ENCODE data around the gene YAP1. TPM values are rescaled to one million over a fixed set of nuclear protein-coding genes. Genes with fewer than 3 reads are reported as not detected.

Gene YAP1
- total and polyA plus RNA-seq, 4 donors, result 3.7 to 65.6 (median 18.3) TPM

DNA sequence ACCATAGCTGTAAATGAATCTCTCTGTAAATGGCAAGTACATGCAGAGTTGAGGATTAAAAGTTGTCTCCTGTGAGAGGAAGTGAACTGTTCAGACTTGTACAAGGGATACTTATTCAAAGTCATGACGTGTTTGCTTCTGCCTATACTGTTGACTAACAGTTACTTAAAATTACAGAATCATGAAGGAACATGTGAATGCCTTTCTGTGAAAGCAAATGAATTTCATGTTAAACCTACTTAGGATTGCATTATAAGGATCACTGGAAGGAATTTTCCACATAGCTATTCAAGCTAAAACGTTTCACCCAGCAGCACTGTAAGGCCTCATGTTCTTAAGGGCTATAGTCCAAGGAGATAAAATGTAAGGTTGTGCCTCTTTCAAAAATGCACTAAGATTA lies 113.6 kb downstream of the YAP1 start (continued):
- TF ChIP-seq, protein P1, sequence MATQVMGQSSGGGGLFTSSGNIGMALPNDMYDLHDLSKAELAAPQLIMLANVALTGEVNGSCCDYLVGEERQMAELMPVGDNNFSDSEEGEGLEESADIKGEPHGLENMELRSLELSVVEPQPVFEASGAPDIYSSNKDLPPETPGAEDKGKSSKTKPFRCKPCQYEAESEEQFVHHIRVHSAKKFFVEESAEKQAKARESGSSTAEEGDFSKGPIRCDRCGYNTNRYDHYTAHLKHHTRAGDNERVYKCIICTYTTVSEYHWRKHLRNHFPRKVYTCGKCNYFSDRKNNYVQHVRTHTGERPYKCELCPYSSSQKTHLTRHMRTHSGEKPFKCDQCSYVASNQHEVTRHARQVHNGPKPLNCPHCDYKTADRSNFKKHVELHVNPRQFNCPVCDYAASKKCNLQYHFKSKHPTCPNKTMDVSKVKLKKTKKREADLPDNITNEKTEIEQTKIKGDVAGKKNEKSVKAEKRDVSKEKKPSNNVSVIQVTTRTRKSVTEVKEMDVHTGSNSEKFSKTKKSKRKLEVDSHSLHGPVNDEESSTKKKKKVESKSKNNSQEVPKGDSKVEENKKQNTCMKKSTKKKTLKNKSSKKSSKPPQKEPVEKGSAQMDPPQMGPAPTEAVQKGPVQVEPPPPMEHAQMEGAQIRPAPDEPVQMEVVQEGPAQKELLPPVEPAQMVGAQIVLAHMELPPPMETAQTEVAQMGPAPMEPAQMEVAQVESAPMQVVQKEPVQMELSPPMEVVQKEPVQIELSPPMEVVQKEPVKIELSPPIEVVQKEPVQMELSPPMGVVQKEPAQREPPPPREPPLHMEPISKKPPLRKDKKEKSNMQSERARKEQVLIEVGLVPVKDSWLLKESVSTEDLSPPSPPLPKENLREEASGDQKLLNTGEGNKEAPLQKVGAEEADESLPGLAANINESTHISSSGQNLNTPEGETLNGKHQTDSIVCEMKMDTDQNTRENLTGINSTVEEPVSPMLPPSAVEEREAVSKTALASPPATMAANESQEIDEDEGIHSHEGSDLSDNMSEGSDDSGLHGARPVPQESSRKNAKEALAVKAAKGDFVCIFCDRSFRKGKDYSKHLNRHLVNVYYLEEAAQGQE (IDR thresholded peaks at IDR 0.05), result no peak
- no peak for TF ChIP-seq HNF4G (IDR thresholded peaks at IDR 0.05)
- TF ChIP-seq, protein P2, sequence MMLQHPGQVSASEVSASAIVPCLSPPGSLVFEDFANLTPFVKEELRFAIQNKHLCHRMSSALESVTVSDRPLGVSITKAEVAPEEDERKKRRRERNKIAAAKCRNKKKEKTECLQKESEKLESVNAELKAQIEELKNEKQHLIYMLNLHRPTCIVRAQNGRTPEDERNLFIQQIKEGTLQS (IDR thresholded peaks at IDR 0.05), result no peak
- no peak for TF ChIP-seq EGR1 (IDR thresholded peaks at IDR 0.05; ENCODE audit: low read depth in 2 of 2)

DNA sequence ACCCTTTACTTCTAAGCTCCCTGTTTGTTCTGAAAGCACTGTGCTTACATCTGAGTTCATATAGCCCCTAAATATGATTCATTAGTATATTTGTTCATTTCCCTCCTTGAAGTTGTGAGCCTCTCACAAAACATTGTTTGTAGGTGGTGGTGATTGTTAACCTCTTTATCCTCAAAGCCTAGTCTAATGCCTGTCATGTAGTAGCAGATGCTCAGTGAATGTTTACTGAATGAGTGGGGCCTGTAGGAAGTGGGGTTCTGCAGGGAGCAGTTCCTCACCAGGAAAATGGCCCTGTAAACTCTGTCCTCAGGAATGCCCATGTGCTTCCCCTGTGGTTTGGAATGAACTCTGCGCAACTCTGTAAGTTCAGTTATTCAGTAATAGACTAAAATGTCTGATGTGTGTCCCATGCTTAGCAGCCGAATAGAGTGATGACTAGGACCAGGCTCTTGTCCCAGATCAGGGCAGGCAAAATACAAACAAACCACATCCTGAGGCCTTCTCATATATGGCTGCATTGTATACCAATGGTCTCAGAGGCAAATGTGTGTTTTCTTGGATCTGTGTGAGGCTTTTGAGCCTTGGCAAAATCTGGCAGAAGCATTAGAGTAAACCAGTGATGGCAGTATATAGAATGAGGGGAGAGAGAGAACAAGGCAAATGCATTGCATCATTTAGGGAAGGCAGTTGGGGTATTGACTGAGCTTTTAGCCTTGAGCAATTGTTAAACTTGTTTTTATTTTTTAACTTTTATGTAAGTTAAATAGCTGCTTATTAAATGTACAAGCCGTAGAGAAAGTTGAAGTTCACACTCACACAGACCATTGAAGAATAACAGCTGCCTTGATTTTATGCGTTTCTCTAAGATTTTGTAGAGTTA lies 115.7 kb downstream of the YAP1 start:
- Histone ChIP-seq H3K4me3 (ENCODE audit: low read depth in 1 of 3, low read length in 3 of 3) (no peak overlapping the region), H3K27me3 (ENCODE audit: control insufficient read depth in 4 of 4, insufficient read depth in 4 of 4, low read length in 3 of 4) (no peaks in the 10 kb centered on the region), H3K36me3 (ENCODE audit: control insufficient read depth in 4 of 4, insufficient read depth in 3 of 4, low read depth in 1 of 4, low read length in 3 of 4) (peaks cover 8 to 31% (median 12%) of the 10 kb centered on the region in 4 donors), H3K27ac (ENCODE audit: low read depth in 1 of 2, low read length in 2 of 2) (no peak overlapping the region), H3K9me3 (ENCODE audit: control insufficient read depth in 4 of 4, low read length in 3 of 4) (no peaks in the 10 kb centered on the region), H3K9ac (ENCODE audit: low read depth in 1 of 2, low read length in 2 of 2) (no peak overlapping the region), H3K4me1 (ENCODE audit: control insufficient read depth in 4 of 4, insufficient read depth in 4 of 4, low read length in 3 of 4) (peaks cover 0 to 1% (median 0%) of the 10 kb centered on the region in 4 donors)
- 89% methylated on average over 4 of the region's 4 CpGs for WGBS
- no peak for DNase-seq (ENCODE audit: low spot score)
- TF ChIP-seq, protein P3, sequence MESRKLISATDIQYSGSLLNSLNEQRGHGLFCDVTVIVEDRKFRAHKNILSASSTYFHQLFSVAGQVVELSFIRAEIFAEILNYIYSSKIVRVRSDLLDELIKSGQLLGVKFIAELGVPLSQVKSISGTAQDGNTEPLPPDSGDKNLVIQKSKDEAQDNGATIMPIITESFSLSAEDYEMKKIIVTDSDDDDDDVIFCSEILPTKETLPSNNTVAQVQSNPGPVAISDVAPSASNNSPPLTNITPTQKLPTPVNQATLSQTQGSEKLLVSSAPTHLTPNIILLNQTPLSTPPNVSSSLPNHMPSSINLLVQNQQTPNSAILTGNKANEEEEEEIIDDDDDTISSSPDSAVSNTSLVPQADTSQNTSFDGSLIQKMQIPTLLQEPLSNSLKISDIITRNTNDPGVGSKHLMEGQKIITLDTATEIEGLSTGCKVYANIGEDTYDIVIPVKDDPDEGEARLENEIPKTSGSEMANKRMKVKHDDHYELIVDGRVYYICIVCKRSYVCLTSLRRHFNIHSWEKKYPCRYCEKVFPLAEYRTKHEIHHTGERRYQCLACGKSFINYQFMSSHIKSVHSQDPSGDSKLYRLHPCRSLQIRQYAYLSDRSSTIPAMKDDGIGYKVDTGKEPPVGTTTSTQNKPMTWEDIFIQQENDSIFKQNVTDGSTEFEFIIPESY (IDR thresholded peaks at IDR 0.05), result no peak
- TF ChIP-seq FOXA2 (IDR thresholded peaks at IDR 0.05) (no peak), RXRA (IDR thresholded peaks at IDR 0.05) (no peak), FOXA1 (IDR thresholded peaks at IDR 0.05) (no peak), GABPA (IDR thresholded peaks at IDR 0.05 in 1 of 2, conservative IDR thresholded peaks at IDR 0.05 in 1 of 2) (no peak), TAF1 (conservative IDR thresholded peaks at IDR 0.05) (no peak), SP1 (IDR thresholded peaks at IDR 0.05) (no peak), RAD21 (IDR thresholded peaks at IDR 0.05) (no peak), HNF4G (IDR thresholded peaks at IDR 0.05) (no peak), YY1 (IDR thresholded peaks at IDR 0.05) (no peak), NR2F2 (IDR thresholded peaks at IDR 0.05) (no peak), HNF4A (conservative IDR thresholded peaks at IDR 0.05) (no peak), JUND (IDR thresholded peaks at IDR 0.05) (no peak)
- TF ChIP-seq, protein P1 (IDR thresholded peaks at IDR 0.05), result no peak
- TF ChIP-seq, protein P4, sequence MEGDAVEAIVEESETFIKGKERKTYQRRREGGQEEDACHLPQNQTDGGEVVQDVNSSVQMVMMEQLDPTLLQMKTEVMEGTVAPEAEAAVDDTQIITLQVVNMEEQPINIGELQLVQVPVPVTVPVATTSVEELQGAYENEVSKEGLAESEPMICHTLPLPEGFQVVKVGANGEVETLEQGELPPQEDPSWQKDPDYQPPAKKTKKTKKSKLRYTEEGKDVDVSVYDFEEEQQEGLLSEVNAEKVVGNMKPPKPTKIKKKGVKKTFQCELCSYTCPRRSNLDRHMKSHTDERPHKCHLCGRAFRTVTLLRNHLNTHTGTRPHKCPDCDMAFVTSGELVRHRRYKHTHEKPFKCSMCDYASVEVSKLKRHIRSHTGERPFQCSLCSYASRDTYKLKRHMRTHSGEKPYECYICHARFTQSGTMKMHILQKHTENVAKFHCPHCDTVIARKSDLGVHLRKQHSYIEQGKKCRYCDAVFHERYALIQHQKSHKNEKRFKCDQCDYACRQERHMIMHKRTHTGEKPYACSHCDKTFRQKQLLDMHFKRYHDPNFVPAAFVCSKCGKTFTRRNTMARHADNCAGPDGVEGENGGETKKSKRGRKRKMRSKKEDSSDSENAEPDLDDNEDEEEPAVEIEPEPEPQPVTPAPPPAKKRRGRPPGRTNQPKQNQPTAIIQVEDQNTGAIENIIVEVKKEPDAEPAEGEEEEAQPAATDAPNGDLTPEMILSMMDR (IDR thresholded peaks at IDR 0.05; ENCODE audit: low read depth, low read length, missing input control), result no peak
- TF ChIP-seq, protein P5, sequence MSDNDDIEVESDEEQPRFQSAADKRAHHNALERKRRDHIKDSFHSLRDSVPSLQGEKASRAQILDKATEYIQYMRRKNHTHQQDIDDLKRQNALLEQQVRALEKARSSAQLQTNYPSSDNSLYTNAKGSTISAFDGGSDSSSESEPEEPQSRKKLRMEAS (IDR thresholded peaks at IDR 0.05), result no peak
- TF ChIP-seq, protein P2 (IDR thresholded peaks at IDR 0.05), result no peak

Data from liver (tissue), 9 donors.